Measurements from ENCODE around the gene SFI1.

SFI1 gene

GRCh38 chr22:31628969-31629708 is 132.8 kb downstream of the SFI1 start:
- peak overlapping the region; percentile 83 for H3K4me3 ChIP-seq (ENCODE audit: low read depth, low read length)
- no peak for TF ChIP-seq CTCF (conservative IDR thresholded peaks at IDR 0.05; ENCODE audit: low read depth, low read length)
- DNase-seq (ENCODE audit: low read depth) = no peak

GRCh38 chr22:31629741-31630184 is 133.4 kb downstream of the SFI1 start:
- TF ChIP-seq CTCF (conservative IDR thresholded peaks at IDR 0.05; ENCODE audit: low read depth, low read length) = no peak
- H3K4me3 ChIP-seq (ENCODE audit: low read depth, low read length) = peak overlapping the region; percentile 83
- no peak for DNase-seq (ENCODE audit: low read depth)

GRCh38 chr22:31630331-31631329 is 134.3 kb downstream of the SFI1 start:
- peak overlapping the region; percentile 83 for H3K4me3 ChIP-seq (ENCODE audit: low read depth, low read length)
- TF ChIP-seq CTCF (conservative IDR thresholded peaks at IDR 0.05; ENCODE audit: low read depth, low read length) = peak; percentile 30
- DNase-seq (ENCODE audit: low read depth) = peak; percentile 85

- no peak for DNase-seq (ENCODE audit: low read depth)
- TF ChIP-seq CTCF (conservative IDR thresholded peaks at IDR 0.05; ENCODE audit: low read depth, low read length) = no peak
- H3K4me3 ChIP-seq (ENCODE audit: low read depth, low read length) = peak overlapping the region; percentile 83
These were observed 135.1 kb downstream of the SFI1 start for GRCh38 chr22:31631436-31631835.

GRCh38 chr22:31635638-31636306 is 139.4 kb downstream of the SFI1 start:
- no peak for DNase-seq (ENCODE audit: low read depth)
- H3K4me3 ChIP-seq (ENCODE audit: low read depth, low read length) = no peak overlapping the region
- TF ChIP-seq CTCF (conservative IDR thresholded peaks at IDR 0.05; ENCODE audit: low read depth, low read length) = no peak

GRCh38 chr22:31637447-31637890 is 141.1 kb downstream of the SFI1 start:
- DNase-seq (ENCODE audit: low read depth) = no peak
- H3K4me3 ChIP-seq (ENCODE audit: low read depth, low read length) = no peak overlapping the region
- no peak for TF ChIP-seq CTCF (conservative IDR thresholded peaks at IDR 0.05; ENCODE audit: low read depth, low read length)

All from choroid plexus epithelial cell (primary cell).